Measurements from ENCODE around the gene HDAC4.

DNA sequence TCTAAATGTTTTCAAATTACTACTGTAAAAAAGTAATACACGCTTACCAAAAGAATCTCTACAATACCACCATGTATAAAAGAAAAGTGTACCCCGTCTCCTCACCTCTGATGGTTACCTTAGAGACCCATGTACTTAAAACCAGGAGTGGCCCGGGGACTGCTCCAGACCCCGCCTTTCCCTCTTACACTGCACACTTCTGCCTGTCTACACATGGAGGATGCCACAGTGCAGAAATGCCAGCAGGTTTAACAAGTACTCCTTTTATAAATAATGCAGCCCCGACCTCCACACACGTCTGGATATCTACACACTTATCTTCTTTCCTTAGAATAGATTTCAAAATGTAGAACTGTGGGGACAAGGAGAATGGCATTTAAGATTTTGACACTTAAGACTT, 5.3 kb downstream of the HDAC4 start:
- no peak for TF ChIP-seq POLR2A (IDR thresholded peaks at IDR 0.05)
- TF ChIP-seq, protein P1, sequence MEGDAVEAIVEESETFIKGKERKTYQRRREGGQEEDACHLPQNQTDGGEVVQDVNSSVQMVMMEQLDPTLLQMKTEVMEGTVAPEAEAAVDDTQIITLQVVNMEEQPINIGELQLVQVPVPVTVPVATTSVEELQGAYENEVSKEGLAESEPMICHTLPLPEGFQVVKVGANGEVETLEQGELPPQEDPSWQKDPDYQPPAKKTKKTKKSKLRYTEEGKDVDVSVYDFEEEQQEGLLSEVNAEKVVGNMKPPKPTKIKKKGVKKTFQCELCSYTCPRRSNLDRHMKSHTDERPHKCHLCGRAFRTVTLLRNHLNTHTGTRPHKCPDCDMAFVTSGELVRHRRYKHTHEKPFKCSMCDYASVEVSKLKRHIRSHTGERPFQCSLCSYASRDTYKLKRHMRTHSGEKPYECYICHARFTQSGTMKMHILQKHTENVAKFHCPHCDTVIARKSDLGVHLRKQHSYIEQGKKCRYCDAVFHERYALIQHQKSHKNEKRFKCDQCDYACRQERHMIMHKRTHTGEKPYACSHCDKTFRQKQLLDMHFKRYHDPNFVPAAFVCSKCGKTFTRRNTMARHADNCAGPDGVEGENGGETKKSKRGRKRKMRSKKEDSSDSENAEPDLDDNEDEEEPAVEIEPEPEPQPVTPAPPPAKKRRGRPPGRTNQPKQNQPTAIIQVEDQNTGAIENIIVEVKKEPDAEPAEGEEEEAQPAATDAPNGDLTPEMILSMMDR (IDR thresholded peaks at IDR 0.05): no peak
